NCI-H2029 (cell line): Measurements from ENCODE around the gene BLID.

Source experiments
- DNase-seq: peaks from one replicate; lab custom pipeline; 2025; lab: John Stamatoyannopoulos, UW

Gene BLID

DNA sequence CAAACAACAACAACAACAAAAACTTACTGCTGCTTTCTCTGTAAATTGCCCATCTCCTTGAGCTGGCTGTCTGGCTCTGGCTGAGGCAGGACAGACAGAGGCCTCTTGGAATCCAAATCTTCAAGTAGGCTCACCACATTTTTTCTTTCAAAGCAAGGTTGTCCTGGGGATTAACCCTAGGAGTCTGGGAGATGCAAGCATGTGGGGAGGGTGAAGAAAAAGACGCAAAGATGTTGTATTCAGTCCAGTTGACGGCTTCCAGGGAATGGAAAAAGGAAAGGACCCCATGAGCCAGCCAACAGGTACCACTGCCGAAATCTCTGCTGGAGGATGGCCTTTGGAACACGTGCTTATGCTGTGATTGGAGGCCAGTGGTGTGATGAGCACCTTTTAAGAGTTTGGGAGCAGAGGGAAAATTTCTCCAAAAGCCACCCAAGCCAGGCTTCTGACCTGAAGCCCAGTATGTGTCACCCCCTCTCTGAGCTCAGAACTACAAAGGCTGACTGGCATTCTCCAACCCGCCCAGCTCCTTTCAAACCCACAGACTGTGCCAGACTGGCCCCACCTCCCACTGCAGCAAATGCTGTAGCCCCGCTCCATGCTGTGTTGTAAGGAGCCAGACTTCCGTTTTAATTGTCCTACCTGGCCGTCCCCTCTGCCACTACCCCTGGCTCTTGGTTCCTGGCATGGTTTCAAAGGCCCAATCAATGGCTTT lies 10.8 kb downstream of the BLID start:
- no peak for DNase-seq

DNA sequence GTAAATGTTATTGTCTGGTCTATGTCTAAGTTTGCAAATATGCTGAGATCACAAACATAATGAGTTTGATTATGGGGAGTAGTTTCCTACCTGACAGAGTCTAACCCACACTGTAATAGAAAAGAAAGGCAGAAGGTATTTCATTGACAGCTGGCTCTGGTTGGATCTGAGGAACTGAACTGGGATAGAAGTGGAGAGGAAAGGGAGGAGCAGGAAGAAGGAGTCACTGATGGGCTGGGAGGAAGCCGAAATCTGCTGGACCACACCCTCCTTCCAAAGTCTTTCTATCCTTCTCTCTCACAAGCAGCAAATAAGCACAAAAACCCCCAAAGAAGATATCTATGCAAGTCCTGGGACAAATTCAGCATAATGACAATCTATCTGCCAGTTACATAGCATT lies 11.7 kb downstream of the BLID start:
- DNase-seq = no peak

DNA sequence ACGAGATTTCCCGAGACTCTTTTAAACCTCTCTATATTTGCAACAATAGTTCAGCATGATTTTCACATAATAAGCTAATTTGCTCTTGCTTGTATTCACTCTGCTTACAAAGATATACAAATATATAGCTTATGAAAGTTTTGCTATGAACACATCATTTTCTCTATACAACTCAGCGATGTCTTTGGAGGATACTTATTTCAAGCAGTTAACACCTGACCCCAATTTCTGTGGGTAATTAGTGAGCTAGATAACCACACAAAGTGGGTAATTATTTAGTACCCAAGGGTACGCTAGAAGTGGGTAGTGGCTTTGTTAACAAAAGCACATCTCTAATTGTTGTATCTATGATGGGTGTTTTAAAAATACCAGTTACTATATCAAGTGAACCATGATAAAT lies 12.3 kb downstream of the BLID start:
- DNase-seq = no peak

DNA sequence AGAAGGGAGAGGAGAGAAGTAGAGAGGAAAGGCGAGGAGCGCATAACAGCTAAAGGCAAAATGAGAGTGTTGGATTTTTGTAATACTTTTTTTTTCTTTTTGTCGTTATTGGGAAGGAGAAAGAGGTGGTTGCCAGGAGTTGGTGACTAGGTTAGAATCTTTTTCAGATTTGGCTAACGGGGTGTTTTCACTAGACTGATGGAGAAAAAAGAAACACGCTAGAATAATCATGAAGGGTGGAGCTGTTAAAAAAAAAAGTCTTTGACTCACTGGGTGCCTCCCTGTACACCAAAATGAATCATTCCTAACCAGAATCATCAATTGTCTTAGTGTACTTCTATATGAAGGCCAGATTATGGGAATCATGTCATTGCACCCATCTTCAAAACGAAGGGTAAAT lies 12.7 kb downstream of the BLID start:
- no peak for DNase-seq

DNA sequence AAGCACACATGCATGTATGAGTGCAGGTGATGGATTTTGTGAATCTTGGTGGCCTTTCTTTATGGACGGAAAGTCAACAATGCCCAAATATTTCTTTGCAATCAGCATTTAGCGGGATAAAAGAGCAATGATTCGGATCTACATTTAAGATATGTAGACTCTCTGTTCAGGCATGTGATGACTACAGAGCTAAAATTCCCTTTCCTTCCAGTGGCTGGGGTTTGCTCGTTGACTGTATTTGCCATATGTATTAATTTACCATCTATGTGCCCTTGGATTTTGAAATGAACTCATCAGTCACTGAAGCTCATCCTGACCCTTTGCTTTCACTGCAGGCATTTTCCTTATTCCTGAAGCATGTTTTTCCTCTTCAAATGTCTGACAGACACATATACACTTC lies 13.6 kb downstream of the BLID start:
- DNase-seq = no peak

DNA sequence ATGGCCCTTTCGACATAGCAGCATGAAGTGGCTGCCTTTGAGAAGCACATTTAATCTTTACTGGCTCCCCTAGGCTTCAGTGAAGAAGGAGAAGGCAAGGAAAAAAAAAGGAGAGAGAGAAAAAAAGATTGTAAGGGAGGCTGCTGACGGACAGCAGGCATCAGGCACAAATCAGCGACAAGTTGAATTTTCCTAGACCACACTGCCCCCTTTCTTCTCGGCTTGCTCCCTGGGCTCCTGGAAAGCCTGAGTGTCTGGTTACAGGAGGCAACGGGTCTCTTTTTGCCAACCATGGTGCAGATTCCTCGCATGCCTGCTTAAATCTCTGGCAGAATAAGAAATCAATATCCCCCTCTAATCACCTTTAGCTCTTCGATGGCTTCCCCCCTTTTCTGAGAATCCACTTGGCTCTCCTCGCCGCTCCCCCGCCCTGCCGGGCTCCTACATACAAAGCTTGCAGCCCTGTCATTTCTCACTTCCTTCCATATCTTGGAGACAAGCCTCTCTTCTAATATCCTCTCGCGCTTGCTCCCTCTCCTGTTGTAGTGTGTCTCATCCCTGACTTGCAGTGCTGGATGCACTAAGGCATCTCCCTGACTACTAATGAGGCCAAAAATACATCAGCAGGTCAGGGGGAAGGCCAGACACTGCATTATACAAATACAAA lies 14.3 kb downstream of the BLID start:
- no peak for DNase-seq

DNA sequence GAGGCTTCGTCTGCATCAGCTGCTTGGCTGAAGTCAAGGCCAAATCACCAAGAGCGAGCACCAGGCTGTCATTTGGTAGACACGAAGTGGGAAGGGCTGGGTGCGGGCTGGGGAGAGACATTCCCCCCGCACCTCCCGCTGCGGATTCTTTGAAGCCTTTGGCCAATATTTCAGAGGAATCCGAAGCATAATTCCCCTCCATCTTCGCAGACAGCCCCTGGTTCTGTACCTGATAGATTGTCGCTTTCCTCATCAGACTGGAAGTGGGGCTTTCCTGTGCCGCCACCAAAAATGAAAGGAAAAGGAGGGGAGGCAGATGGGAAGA lies 15.3 kb downstream of the BLID start:
- no peak for DNase-seq

DNA sequence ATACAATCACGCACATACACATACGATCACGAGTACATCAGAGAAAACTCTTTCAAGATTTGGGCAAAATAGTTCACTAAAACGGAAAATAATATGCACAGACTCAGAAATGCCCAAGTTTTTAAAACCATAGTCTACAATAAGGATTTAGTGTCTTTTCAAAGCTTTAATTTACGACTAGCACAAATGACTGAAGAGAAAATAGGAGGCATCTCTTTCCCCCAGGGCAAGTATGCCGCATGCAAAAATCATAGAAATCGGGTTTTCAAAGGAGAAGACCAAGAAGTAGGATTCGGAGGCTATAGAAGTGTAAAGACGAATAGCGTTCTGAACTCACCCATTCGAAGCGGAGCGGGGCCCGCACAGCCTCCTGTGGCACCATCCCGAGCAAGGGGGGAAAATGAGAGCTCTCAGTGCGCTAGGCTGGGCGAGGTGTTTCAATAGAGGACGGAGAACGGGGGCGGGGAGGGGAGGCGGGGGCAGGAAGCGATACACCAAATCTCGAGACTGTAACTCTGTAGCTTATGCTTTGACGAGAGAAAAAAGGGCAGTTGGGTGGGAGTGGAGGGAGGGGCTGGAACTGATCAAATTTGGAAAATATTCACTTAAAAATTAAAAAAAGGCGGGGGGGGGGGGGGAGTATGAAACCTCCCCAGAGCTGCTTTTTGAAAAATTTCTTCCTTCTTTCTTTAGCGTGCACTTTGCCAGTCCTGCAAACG lies 15.8 kb downstream of the BLID start:
- no peak for DNase-seq

DNA sequence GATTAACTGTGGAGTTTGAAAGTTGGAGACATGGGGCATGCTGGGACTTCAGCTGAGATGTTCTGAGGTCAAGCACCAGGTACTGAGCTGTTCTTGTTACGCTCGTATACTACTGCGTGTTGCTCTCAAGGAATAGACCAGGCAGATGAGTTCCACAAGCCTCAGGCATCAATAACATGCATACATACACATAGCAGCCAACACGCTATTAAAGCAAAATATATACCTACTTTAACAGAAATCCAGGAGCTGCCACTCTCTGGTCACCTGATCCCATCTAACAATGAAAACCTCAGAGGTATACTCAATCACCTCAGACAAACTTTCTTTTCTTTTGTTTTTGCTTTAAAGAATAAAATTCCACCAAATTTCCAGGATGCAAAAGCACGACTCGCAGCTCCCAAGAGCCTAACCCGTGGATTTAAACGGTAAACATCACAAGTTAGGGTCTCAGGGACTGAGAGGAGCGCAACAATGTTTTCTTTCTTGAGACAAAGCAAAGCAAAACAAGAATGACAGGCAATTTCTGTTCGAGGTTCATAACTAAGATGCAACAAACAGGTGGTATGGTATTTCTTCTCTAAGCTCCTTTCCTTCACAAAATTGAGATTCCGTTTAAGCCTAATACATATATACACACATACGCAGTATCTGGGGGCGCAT lies 16.5 kb downstream of the BLID start:
- no peak for DNase-seq

DNA sequence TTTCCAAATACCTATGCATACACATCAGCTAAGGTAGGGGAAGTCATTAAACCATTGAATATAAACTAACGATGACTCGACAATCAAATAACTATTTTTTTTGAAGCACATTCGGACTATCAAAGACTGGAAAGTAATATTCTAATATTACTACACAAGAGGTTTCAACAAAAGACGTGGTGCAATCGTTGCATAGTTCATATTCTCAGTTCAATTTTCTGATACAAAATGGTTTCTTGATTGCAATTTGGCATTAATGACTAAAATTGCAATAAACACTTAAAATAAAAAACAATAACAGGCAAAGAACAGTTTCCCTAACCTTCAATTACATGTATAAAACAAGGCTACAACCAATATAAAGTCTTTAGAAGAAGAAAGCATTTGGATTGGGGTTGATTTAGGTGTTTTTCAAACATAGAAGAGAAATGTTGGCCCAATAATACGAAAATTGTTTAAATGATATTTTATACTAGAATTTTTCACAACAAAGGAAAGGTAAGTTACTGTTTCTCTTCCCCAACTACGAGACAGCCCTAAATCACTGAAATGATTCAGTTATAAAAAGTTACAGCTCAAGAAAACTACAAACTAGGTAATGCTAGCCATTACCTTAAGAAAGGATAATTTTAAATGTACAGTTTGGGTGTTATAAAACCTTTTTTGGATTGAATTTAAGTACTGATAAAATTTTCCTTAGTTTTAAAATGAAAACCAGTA lies 17.6 kb downstream of the BLID start:
- DNase-seq = no peak

DNA sequence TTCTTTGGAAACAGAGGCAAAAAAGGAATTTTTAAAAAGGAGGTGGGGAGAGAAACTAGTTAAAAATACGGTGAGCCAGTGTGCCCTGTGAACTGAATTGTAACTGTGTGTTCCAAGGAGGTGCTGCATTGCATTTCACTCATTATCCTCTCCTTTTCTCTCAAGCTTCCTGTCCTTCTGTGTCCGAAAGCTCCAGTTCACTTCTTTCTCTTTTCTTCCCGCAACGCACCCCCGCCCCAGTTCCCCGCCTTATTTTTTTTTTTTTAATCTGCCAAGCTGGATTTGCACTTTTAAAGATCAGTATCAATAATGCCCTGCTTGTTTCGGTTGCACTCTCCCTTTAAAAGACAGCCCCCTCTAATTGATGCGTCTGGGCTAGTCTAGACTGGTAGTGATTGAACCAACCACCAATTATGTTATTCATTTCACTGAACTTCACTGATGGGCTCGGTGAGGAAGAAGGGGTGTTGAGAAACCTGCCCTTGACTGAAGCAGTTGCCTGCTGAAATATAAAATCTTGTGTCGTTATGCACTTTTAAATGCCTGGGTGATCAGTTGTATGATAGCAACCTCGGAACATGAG lies 18.5 kb downstream of the BLID start:
- no peak for DNase-seq

DNA sequence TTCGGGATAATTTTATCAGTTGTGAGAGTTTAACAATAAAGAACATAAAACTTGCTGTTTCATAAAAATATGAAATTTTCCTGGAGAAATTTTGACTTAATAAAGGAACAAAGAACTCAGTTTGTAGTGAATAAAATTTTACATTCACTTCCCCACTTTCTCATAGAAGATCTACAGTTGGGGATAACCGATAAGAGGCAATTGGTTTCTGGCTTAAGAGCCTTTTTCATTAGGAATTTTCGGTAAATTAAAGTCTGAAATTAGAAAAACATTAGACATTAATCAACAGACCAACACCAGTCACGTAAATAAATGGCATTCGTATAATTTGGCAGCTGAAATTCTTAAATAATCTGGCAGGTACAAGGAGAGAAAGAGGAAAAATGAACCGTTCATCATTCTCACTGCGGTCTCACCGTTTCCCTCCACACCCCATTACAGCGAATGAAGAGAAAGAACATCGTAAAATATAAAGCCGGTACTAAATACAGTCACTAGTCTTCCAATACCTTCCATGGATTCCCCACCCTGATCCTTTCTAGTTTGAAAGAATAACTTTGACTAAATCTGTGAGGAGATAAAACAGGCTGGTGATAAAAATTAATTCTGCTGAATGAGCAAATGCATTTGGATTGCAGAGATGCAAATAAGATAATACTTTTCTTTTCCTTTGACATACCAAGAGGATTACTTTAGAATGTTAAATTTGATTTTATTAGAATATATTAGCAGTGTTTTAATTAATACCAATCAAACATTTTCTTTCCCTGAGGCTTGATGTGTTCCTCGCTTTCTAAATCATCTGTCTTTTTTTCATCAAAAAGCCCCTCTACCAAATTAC lies 19.5 kb downstream of the BLID start:
- DNase-seq = no peak

DNA sequence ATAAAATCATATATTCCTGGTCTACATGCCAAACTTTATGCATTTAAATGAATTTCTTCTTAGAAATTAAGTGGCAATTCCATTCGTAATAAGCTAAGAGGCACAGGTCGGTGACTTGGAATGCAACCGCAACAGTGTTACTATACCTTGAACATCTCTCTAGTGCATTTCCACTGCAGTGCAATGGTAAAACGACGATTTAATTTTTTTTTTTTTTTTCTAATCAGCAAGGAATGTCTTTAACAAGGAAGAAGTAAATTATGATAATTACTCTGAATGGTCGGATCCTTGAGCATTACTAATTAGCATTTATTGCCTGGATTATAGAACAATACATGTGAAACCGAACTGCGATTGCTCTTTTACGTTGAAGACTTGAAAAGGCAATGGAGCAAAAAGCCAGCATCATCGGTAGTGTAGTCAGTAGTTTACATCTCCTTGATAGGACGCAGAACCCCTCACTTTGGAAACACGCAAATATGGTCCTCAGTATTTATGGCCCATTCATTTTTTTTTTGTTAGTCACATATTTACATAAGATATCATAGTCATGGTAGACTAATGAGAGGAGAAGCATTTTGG lies 20.2 kb downstream of the BLID start:
- DNase-seq = no peak

DNA sequence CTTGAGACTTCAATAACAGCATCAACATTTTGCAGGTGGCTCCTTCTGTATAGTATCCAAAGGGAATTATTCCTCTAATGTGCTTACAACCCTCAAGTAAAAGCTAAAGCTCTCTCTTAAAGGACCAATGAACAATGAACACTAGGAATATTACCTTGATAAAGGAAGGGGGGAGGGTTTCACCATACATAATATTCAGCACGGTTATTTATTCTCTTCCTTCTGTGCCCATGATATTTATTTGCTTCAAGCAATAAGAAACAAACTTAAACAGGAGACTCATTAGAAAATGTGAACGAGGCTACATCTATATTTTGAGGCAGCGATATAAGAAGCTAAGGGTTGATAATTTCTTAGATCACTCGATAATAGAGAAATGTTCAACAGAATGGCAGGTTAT lies 21.2 kb downstream of the BLID start:
- DNase-seq = no peak

DNA sequence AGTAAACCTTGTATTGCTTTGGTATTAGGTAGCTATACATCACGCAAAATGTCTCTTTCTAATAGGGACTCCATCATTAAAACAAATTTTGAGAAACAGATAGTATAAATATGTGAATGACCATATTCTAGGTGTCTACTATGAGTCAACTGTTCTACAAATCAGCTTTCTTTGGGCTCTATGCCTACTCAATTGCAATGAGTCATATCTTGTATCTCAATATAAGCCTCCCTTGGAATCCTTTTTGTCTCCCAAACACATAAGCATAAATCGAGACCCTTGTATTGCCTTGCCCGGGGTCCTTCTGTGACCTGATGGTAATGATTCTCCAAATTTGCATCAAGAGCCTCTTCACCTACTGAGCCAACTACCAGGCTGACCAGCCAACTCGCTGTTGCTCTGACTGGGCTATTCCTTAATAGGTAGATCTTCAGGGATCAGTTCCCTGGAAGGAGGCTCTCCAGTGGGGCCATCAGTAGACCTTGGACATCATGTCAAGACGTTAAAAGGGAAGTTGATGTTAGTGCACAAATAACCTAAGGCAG lies 22.2 kb downstream of the BLID start:
- DNase-seq = no peak

DNA sequence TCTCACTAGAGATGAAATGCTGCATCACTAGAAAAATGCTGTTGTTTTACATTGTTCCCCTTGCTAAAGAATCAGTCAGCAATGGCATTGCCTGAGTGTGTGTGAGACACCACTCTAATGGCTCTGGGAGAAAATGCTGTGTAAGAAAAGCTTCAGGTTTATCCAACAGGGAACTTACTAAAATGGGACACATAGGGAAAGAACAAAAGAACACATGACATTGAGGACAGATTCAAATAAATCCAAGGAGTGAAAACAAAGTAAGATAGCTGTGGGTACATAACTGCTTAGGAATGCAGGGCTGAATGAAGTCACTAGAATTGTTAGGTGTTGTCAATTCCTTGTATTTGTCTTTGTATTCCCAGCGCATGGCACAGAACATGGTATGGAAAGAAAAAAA lies 24.2 kb downstream of the BLID start:
- no peak for DNase-seq

DNA sequence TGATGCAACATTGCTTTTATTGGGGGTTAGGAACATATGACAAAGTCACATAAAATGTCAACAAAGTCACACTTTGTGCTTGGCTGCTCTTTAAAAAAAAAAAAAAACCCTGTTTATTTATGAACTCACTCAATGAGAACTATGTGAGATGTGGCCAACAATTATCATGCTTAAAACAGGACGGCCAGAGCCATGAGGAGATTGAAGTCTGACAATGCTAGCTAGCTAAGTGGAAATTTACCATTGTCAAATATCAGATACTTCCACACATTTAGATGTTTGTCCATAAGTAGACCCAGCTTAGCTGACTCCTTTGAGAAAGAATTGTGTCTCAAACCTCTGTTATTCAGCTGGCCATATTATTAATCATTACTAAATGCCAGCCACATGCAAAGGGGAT lies 26.9 kb downstream of the BLID start:
- DNase-seq = no peak

DNA sequence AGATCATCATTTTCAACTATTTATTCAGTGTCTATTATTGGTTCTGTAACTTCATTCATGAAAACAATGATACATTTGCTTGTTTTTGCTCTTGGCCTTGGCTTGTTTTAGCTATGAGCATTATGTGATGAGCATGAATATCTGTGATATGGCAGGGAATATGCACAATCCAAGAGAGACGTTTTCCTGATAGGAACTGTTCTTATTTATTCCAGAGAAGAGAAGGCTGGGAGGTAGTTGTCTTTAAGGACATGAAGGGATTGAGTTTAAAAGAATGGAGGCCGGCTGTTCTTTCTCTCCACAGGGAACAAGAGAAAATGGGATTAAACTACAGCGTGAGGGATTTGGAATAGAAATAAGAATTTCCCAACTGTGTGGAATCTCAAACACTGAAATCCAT lies 30.3 kb downstream of the BLID start:
- no peak for DNase-seq

DNA sequence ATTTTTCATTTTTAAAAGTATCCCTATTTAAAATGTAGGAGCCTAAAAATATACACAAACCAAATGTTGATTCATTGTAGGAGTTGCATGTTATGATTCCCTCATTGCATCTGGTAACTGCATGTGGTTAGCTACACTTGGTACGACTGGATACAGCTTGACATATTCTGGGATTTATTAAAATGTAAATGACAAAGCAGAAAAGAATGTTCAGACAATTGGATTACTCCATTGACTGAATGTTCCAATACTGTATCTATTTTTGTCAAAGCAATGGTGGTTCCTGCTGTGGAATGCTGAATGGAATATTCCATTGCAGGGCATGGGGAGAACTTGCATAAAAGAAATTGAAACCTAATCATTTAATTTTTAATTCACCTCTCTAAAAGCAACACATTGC lies 30.8 kb downstream of the BLID start:
- no peak for DNase-seq

DNA sequence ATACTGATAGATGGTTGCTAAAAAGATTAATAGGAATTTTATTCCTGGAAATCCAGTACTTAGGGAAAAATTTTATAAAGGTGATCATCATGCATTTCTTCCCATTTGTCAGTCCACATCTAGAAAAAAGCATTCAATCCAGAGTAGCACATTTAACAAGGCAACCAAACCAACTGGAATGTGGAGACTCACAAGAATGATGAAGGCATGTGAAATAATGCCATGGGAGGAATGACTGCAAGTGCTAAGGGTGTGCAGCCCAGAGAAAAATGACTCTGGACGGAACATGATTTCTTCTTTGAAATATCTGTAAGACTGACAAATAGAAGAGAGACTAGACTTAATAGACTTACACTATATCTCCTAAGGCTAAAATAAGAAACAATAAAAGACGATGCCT lies 33.8 kb downstream of the BLID start:
- no peak for DNase-seq
